ENCODE measurements around the gene CLCN2.

- TF ChIP-seq CTCF (conservative IDR thresholded peaks at IDR 0.05 in 1 of 2, IDR thresholded peaks at IDR 0.05 in 1 of 2; ENCODE audit: low read depth in 1 of 2, low read length in 2 of 2) (no peak), EZH2 (IDR thresholded peaks at IDR 0.05; ENCODE audit: low read length, missing control alignments) (no peak)
Observed at GRCh38 chr3:184335661-184336546, 25.5 kb downstream of the CLCN2 start.

Data from fibroblast of lung (primary cell).